Testis (tissue), 2 donors: Measurements from ENCODE around the gene GSKIP.

Experiments
- POLR2A ChIP-seq: fragments of 450-650 bp; IDR thresholded peaks from one replicate; pipeline ENCODE4 v1.6.1; 2017; ENCODE audit warnings: antibody characterized with exemption, mild to moderate bottlenecking, moderate library complexity
- TF ChIP-seq, protein P1 (sequence below), 3 experiments: fragments of 450-650 bp in 2 of 3; fragments of 200-600 bp in 1 of 3; sonication (generic) in 1 of 3; IDR thresholded peaks; one replicate each; pipeline ENCODE4 v1.5.1; 2016 to 2019; ENCODE audit warnings: antibody characterized with exemption in 3 of 3, mild to moderate bottlenecking in 2 of 3, moderate library complexity in 1 of 3

DNA sequence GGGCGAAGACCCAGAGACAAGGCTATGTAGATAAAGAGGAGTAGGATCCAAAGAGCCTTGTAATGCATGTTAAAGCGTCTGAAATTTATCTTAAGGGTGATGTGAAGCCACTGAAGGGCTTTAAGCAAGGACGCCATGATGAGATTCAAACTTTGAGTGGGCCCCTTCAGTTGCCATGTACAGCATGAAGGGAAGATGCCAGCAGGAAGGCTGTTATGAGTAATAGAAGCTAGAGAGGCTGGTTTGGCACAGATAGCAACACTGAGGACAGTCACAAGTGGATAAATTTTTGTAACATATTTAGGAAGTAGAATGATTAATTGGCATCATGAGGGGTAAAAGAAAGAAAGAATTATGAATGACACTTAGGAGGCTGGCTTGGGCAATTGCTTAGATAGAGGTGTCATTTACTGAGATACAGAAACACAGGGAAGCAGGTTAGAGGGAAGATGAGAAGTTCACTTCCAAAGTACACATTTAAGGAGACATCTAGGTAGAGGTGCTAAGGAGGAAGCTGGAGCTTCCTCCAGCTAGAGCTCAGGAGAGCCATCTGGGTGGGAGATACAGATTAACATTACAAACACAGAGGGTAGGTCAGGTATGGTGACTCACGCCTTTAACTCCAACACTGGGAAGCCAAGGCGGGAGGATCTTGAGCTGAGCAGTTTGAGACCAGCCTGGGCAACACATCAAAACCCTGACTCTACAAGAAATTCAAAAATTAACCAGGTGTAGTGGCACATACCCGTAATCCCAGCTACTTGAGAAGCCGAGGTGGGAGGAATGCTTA lies 13.8 kb upstream of the GSKIP start:
- TF ChIP-seq POLR2A, result no peak
- TF ChIP-seq, protein P1, sequence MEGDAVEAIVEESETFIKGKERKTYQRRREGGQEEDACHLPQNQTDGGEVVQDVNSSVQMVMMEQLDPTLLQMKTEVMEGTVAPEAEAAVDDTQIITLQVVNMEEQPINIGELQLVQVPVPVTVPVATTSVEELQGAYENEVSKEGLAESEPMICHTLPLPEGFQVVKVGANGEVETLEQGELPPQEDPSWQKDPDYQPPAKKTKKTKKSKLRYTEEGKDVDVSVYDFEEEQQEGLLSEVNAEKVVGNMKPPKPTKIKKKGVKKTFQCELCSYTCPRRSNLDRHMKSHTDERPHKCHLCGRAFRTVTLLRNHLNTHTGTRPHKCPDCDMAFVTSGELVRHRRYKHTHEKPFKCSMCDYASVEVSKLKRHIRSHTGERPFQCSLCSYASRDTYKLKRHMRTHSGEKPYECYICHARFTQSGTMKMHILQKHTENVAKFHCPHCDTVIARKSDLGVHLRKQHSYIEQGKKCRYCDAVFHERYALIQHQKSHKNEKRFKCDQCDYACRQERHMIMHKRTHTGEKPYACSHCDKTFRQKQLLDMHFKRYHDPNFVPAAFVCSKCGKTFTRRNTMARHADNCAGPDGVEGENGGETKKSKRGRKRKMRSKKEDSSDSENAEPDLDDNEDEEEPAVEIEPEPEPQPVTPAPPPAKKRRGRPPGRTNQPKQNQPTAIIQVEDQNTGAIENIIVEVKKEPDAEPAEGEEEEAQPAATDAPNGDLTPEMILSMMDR (IDR thresholded peaks at IDR 0.05), result no peak
